ENCODE results near the gene STUB1. TPM values are rescaled to one million over a fixed set of nuclear protein-coding genes. Genes with fewer than 3 reads are reported as not detected.

Gene STUB1
- total and polyA plus RNA-seq, 3 donors from 2014 or later = 93.3 to 160 (median 126) TPM

DNA sequence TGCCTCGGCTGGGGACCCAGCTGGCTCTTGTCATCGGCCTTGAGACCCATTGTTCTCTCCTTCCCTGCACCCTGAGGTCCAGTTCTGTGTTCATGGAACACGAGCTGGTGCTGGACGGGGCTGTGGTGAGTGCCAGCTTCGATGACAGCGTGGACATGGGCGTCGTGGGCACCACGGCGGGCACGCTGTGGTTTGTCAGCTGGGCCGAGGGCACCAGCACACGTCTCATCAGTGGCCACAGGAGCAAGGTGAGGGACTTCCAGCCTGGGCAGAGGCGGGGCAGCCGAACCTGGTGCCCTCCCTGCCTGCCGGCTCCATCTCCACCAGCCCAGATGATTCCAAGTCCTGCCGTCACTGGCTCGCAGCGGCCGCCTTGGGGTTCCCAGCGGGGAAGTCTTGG is 17.6 kb upstream of the STUB1 start:
- WGBS, 2 donors = 90 to 96% methylated on average over 12 to 20 of the region's 21 CpGs
- TF ChIP-seq, protein P1, sequence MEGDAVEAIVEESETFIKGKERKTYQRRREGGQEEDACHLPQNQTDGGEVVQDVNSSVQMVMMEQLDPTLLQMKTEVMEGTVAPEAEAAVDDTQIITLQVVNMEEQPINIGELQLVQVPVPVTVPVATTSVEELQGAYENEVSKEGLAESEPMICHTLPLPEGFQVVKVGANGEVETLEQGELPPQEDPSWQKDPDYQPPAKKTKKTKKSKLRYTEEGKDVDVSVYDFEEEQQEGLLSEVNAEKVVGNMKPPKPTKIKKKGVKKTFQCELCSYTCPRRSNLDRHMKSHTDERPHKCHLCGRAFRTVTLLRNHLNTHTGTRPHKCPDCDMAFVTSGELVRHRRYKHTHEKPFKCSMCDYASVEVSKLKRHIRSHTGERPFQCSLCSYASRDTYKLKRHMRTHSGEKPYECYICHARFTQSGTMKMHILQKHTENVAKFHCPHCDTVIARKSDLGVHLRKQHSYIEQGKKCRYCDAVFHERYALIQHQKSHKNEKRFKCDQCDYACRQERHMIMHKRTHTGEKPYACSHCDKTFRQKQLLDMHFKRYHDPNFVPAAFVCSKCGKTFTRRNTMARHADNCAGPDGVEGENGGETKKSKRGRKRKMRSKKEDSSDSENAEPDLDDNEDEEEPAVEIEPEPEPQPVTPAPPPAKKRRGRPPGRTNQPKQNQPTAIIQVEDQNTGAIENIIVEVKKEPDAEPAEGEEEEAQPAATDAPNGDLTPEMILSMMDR (IDR thresholded peaks at IDR 0.05) = no peak
- TF ChIP-seq POLR2A (IDR thresholded peaks at IDR 0.05) = no peak
- Histone ChIP-seq H3K9me3 (no peaks in the 10 kb centered on the region), H3K36me3 (ENCODE audit: low read depth, missing control alignments) (no peaks in the 10 kb centered on the region), H3K27me3 (no peaks in the 10 kb centered on the region), H3K27ac (no peak overlapping the region), H3K4me3 (no peak overlapping the region), H3K4me1 (peaks cover 15% of the 10 kb centered on the region)
- no peak for DNase-seq
- intact Hi-C loops (cut with DNase I; ENCODE audit: low total_unique reads) = loop anchor here (10.0 kb wide), 1 partner anchor 78 kb away; no protein-coding TSS in a partner anchor

- no peak overlapping the region for H3K4me3 ChIP-seq
- H3K27me3 ChIP-seq = no peaks in the 10 kb centered on the region
- peaks cover 13% of the 10 kb centered on the region for H3K4me1 ChIP-seq
- no peaks in the 10 kb centered on the region for H3K9me3 ChIP-seq
- no peaks in the 10 kb centered on the region for H3K36me3 ChIP-seq (ENCODE audit: low read depth, missing control alignments)
- no peak overlapping the region for H3K27ac ChIP-seq
- WGBS, 2 donors = 87 to 97% methylated on average over 10 to 13 of the region's 13 CpGs
- TF ChIP-seq, protein P1 (IDR thresholded peaks at IDR 0.05) = no peak
- no peak for TF ChIP-seq POLR2A (IDR thresholded peaks at IDR 0.05)
- no peak for DNase-seq
- intact Hi-C loops (cut with DNase I; ENCODE audit: low total_unique reads) = loop anchor here (10.0 kb wide), 1 partner anchor 82 kb away; no protein-coding TSS in a partner anchor
Observed at GRCh38 chr16:666572-666971, 13.6 kb upstream of the STUB1 start.

DNA sequence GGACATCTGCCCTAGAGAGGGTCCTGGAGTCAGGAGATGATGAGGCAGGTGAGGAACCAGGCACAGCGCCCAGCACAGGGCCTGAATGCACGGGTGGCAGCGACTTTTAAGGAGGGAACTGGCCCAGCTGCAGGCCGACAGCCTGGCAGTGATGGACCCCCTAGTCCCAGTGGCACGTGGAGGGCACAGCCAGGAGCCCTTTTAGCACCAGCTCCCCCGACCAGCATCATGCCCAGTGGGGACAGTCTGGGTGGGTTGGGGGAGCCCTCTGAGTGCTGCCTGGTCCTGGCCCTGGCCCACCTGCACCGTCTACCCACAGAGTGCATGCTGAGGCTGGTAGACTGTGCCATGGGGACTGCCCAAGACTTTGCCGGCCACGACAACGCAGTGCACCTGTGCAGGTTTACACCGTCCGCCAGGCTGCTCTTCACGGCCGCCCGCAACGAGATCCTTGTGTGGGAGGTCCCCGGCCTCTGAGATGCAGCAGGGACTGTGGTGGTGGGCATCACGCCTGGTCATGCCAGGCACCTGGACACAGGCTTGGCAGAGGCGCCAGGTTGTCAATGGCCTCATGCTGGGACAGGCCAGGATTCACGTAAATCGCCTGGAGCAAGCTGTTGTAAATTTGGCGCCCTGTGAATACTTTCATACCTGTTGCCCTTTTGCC is 13.0 kb upstream of the STUB1 start:
- intact Hi-C loops (cut with DNase I; ENCODE audit: low total_unique reads) = loop anchor here (10.0 kb wide), 1 partner anchor 82 kb away; no protein-coding TSS in a partner anchor
- 68 to 82% methylated on average over 8 to 22 of the region's 22 CpGs for WGBS, 2 donors
- H3K4me1 ChIP-seq = peaks cover 13% of the 10 kb centered on the region
- no peak for DNase-seq
- H3K27ac ChIP-seq = peak overlapping the region; percentile 77 to 80
- peak overlapping the region in 1 of 2 donors; percentile 98 for H3K4me3 ChIP-seq
- no peaks in the 10 kb centered on the region for H3K36me3 ChIP-seq (ENCODE audit: low read depth, missing control alignments)
- H3K9me3 ChIP-seq = no peaks in the 10 kb centered on the region
- H3K27me3 ChIP-seq = no peaks in the 10 kb centered on the region
- TF ChIP-seq, protein P1 (IDR thresholded peaks at IDR 0.05) = no peak
- TF ChIP-seq POLR2A (IDR thresholded peaks at IDR 0.05) = no peak

DNA sequence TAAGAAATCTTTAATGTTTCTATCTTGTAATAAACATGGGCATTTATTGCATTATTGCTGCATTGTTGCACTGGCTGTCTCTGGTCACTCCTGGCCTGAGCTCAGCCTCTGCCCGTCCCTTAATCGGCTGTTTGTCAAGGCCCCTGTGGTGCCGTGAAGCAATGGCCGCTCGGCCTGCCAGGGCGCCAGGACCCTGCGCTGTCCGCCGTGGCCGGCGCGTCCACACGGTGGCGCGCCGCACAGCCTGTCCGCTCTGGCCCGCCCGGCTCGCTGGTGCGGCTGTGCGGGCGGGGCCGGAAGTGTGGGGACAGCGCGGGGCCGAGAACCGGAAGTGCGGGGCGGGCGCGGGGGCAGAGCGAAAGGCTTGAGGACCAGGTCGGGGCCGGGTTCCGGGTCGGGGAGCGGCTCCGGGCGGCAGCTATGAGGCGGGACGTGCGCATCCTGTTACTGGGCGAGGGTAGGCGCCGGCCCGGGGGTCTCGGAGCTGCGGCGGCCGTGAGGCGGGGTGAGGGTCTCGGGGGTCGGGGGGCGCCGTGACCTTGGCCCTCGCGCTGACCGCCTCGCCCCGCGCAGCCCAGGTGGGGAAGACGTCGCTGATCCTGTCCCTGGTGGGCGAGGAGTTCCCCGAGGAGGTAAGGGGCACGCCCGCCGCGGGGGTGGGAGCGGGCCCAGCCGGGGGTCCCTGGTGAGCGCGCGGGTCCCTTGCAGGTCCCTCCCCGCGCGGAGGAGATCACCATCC is 12.3 kb upstream of the STUB1 start, which contains the start of gene RHOT2:
RHOT2 (plus strand) TSS at position 353 of the 739 bp plus-strand sequence; CDS start at position 421, 68 bp downstream.
- peak within 1 kb of the TSS; percentile 85 to 98 for H3K4me3 ChIP-seq
- peak; percentile 95 for DNase-seq
- H3K27ac ChIP-seq = peak within 1 kb of the TSS; percentile 77 to 80
- no peak for TF ChIP-seq POLR2A (IDR thresholded peaks at IDR 0.05)
- TF ChIP-seq, protein P1 (IDR thresholded peaks at IDR 0.05) = peak; percentile 83 to 98 (median 93)
- H3K36me3 ChIP-seq (ENCODE audit: low read depth, missing control alignments) = no peaks in the 10 kb centered on the region
- H3K27me3 ChIP-seq = no peaks in the 10 kb centered on the region
- intact Hi-C loops (cut with DNase I; ENCODE audit: low total_unique reads) = loop anchor here (10.0 kb wide), 1 partner anchor 83 kb away; no protein-coding TSS in a partner anchor
- H3K9me3 ChIP-seq = no peaks in the 10 kb centered on the region
- H3K4me1 ChIP-seq = peaks cover 13% of the 10 kb centered on the region
- 0 to 1% methylated on average over 2 to 53 of the region's 78 CpGs for WGBS, 2 donors
